ENCODE measurements around the gene RPL27.

The RPL27 gene

DNA sequence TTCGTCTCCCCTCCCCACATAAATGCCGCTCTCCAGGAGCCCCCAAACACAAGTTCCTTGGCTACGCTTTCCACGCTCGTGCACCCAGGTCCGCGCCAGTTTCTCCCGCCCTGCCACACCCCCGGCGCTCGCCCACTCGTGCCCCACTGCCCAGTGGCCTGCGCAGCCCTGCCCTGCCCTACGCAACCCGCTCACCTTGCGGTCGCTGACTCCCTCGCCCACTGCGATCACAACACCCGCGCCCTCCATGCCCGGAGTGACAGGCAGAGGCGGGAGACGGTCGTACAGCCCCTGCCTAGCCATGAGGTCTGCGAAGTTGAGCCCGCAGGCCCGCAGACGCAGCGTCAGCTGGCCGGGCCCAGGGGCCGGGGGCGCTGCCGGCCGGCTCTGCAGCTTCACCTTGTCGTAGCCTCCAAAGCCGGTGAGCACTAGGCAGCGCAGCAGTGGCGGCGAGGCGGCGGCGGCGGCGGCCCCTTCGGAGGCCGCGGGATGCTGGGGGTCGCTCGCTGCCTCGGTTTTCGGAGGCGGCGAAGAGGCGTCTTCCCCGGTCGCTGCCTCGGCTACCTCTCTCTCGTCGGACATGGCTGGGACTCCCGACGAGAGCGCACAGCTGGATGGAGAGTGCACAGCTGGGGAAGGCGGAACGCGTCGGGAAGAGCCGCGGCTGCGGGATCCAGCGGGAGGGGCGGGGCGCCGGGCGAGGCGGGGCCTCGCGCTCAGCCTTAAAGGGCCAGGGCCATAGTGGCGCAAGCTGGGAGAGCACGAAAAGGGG, 23.7 kb downstream of the RPL27 start, which contains the start of gene VAT1:
Gene VAT1, minus strand, starts transcription at position 645 of the 772 bp plus-strand sequence. Its CDS starts 63 bp downstream, at position 582.
- peak; percentile 70 for DNase-seq

DNA sequence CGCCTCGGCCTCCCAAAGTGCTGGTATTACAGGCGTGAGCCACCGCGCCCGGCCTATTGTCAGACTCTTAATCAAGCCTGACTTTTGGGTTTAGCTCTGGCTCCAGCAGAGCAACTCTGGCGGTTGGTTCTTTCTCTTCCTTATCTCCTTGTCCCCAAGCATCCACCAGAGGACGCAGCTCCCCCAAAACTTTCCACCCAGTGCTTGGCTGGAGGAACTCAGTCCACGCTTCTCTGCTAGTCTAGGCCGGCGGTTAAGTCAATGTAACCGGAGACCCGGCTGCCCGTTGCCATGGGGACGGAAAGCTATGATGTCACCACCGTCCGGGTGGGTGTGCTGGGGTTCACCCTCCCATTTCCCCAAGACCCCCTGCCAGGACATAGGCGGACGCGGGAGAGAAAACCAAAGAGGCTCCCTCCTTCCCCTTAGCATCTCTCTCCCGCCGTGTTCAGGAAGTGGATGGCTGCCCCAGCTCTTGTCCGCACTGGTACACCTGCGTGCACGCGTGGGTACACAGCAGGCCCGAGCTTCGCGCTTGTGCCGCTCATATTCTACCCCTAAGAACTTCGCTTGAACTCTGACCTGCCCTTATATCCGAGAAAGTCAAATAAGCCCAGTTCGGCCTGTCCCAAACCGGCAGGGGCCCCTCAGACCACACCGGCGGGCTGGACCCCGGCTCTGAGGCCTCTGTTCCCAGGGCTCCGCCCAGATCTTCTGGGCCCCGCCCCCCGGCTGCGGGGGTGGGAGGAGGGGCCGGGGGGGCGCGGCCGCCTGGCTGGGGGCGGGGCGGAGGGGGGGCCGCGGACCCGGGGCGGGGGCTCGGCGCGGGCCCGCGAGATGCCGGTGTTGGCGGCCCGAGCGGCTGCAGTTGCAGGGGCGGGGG, 26.4 kb downstream of the RPL27 start, which contains the start of gene RND2:
Gene RND2, plus strand, starts transcription at position 825 of the 883 bp plus-strand sequence. CDS start 117 bp downstream, outside the sequence.
- peak; percentile 95 for DNase-seq

GRCh38 chr17:43025290-43025657, 27.1 kb downstream of the RPL27 start:
- DNase-seq = no peak

DNA sequence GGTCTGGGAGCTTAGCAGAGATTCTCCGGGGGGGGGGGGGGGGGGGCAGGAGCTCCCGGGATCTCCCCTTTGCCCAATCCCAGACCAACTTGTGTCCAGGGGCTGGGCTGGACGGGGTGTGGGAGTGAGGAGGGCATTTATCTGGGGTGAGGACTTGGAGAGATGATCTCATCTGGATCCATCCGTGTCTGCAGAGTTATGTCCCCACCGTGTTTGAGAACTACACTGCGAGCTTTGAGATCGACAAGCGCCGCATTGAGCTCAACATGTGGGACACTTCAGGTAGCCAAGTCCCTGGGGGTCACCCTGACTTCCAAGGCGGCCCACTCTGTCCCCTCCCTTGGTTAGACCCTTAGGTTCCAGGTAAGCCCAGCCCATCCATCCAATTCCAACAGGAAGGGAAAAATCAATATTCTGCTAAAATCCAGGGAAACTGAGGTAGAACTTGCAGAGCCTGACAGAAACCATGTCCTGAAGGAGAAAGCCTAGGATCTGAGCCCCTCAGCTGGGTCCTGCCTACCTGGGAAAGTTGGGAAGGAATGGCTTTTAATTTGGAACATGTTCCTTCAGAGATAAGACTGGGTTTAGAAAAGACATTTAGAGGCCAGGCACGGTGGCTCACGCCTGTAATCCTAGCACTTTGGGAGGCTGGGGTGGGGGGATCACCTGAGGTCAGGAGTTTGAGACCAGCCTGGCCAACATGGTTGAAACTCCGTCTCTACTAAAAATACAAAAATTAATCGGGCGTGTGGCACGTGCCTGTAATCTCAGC, 27.7 kb downstream of the RPL27 start:
- DNase-seq = no peak

DNA sequence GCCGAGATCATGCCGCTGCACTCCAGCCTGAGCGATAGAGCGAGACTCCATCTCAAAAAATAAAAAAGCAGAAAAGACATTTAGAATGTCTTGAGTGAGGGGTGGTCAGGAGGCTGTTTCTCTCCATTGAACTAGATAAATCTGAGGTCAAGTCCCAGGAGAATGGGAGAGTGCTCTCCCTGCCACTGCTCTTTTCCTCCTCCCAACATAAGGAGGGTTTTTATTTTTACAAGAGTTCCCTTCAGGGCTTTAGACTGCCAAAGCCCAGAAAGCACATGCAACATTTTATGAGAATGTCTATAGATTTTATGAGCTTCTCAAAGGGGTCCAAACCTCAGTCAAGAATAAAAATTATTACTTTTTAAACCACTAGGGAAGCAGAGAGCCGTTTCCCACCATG, 28.4 kb downstream of the RPL27 start:
- no peak for DNase-seq

- no peak for DNase-seq
These were observed 29.1 kb downstream of the RPL27 start for GRCh38 chr17:43027091-43028032.

DNA sequence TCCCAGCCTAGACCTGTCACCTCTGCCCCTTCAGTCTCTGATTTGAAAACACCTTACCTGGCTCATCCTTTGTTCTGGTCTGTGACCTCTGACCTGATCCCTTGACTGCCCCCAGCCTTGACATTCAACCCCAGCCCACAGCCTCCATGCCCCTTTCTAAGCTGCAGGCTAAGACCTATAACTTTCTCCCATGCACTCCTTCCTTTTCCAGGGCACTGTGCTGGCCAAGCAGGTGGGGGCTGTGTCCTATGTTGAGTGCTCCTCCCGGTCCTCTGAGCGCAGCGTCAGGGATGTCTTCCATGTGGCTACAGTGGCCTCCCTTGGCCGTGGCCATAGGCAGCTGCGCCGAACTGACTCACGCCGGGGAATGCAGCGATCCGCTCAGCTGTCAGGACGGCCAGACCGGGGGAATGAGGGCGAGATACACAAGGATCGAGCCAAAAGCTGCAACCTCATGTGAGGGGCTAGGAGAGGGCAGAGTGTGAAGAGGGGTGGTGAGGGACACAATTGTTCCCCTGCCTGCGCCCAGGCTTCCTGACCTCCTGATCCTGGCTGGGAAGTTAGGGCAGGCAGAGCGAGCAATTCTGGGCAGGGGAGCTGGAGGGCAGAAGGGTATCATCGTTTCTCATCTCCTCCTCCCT, 30.1 kb downstream of the RPL27 start:
- no peak for DNase-seq

DNA sequence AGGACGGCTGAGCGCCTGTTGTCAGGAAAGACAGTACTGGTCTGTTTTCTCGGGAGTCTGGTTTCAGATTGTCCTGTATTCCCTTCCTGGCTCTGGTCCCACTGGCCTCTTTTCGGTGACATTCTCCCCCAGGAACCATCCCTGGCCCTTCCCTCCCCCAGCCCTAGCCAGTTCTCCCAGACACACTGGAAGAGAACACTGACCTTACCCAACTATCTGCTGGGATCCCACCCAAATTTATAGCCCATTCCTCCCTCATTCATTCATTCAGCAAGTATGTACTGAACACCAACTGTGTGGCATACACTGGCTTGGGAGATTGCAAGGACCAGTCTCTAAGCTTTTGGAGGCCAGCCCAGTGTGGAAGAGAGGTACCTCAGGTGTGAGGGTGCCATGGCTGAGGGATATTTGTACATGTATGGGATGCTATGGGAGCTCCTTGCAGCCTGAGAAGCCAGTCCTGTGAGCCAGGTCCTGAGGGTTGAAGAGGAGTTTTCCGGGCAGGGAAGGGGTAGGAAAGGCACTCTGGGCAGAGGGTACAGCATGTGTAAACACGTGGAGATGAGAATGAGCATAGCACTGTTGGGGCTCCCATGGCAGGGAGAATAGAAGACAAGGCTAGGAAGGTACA, 32.0 kb downstream of the RPL27 start:
- no peak for DNase-seq

DNA sequence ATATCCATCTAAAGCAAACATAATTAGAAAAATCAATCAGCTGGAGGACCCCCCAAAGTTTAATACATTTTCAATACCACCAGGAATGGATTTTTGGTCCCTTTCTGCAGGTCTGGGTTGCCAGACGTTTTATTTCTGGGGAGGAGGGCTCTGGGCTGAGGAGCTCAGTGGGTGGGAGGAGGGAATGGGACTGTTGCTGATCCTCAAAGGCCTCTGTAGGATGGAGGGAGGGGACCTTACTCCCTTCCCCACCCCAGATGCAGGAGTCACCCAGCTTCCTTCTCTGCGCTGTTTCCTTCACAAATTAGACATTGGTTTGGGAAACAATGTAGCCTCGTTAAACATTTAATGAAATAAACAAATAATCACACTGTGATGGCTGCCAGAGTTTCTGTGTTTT, 33.4 kb downstream of the RPL27 start:
- no peak for DNase-seq

DNA sequence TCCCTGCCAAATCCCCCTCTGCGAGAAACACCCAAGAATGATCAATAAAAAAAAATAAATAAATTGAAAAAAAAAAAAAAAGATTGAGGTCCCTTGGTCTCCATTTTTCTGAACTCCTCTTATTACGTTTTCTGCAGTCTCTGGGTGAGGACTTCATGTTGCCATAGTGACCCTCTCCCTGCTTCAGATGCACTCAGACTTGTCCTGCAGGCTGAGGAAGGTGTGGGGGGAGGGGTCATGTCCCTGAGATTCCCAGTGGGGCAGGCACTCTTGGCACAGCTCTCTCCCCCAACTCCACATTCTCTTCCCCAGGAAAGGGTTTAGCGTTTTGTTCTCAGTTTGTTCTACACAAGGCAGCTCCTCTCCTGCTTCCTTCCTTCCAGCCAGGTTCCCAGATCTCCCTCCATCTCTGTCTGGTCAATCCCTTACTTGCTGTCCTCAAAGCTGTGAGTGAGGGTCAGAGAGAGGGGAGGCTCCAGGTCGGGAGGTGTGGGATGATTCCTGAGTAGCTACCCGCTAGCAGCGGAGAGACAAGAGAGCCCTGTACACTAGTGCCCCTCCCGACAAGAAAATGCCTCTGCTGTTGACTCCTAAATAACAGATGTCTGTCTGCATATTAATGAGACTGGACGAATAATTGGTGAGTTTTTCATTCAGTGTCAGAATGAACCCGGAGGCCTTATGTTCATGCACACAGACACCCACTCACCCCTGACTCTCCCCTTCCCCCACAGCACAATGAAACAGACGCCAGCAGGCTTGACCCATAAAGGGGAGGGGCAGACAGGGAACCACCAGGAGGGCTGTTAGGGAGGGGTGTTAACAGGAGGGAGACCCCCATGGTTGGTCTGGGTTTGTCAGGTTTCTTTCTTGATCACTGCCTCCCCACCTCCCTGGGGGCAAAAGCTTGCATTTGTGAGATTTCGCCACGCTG, 36.0 kb downstream of the RPL27 start:
- no peak for DNase-seq

DNA sequence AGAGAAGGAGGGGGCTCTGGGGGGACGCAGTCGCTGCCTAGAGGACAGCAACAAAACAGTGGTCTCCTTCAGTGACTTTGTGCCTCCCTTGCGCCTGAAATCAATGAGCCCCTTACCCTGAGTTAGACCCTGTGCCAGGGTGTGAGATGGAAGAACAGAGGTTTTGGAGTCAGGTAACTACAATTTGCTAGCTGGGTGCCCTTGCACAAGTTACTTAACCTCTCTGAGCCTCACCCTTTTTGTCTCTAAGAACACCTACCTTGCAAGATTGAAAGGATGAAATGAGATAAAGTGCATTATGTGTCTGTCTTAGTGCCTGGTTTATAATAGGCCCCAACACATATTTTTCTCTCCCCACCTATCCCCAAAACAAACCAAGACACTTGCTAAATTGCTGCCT, 36.7 kb downstream of the RPL27 start:
- no peak for DNase-seq

DNA sequence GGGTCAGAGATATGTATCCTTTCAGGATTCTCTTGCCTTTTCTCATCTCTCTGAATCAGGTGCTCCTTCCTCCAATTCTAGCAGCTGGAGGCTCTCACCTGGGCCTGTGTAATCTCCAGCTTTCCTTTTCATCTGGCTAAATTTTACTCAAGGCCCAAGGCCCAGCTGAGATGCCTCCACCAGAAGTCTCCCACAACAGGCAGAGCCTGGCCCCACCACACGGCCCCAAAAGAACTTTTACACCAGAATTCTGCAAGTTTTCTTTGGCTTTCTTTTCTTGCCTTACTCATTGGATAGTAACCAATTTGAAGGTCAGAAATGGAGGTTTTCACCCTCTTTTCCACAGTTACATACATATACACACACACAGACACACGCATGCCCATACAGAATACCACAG, 41.4 kb downstream of the RPL27 start:
- DNase-seq = no peak

DNA sequence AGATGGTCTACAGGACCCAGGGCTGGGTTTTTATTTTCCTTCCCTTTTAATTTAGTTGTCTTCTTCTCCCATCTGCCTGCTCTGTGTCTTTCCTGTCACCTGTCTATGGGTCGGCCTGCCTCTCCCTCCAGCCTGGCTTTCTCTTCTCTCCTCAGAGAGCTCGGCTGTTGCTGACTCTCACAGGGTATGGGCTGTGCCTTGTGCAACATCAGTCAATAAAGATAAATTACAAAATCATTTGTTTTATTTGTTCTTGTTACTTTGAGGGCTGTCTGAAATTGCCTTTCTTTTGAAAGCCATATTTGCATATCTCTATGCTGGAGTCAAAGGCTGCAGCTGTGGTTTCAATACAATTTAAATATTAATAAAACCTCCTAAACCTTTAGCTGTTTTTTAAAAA, 42.4 kb downstream of the RPL27 start:
- DNase-seq = no peak

DNA sequence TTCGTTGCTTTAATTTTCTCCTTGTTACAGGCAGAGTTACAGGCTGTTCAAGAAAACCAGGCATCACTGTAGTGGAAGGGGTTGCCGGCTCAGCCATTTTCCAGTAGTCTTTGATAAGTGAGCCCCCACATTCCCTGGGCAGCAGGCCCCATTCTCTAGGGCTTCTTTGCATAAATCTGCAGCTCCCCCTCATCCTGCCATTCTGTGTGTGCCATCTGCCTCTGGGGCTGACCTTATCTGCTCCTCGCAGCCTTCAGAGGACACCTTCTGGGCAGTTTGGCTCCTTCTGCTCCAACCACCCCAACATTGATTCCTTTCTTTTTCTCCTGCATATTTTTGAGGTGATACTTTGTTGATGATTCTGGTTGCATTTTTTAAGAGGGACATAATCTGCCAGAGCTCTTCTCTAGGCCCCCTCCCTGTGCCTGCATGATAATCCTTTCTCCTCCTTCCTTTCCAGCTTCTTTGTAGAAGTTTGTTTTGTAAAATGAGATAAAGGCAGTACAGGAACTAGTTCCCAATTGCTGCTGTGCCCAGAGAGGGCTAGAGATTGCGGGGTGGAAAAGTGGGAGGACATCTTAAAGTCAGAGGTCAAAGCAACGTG, 43.9 kb downstream of the RPL27 start:
- no peak for DNase-seq

DNA sequence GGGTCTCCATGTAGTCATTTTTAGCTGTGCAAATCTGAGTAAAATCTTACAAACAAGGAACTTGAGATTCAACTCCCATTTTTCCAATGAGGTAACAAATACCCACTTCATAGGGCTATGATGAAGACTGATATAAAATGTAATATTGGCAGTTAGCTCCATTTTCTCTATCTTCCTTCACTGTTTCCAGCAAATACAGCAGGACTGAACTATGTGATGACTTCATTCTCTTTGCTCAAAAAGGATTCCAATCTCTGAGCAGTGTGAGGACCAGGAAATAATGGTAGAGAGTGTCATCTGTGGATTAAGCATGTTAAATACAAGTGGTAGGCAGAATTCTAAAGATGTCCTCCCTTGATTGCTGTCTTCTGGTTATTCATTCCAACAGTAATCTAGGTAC, 45.1 kb downstream of the RPL27 start:
- no peak for DNase-seq

DNA sequence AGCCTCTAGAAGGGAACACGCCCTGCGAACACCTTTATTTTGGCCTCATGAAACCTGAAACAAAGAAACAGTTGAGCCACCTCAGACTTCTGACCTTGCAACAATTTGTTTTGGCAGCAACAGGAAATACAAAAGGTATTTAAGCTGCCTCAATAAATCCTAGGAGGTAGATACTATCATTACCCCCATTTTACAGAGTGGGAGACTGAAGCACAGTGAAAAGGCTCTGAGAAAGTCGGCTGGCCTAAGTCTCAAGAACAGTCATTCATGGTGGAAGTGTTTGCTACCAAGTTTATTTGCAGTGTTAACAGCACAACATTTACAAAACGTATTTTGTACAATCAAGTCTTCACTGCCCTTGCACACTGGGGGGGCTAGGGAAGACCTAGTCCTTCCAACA, 45.8 kb downstream of the RPL27 start:
- DNase-seq = no peak

DNA sequence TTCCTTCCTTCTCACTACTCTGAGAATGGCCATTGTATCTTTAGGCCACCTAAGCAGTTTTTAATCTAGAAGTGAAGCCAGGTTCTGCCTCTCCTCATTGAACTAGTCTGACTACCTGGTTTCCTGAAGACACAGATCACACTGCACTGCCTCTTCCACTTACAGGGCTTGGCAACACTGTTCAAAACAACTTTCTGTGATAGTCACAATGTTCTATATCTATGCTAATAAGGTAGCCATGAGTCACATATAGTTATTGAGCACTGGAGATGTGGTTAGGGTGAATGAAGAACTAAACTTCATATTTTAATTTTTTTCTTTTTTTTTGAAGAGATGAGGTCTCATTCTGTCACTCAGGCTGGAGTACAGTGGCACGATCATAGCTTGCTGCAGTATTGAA, 53.8 kb downstream of the RPL27 start:
- no peak for DNase-seq

All from fibroblast of skin of abdomen (primary cell).